Astrocyte (in vitro differentiated cells and primary cell): ENCODE data around the gene PPP1R1B. TPM values are rescaled to one million over a fixed set of nuclear protein-coding genes. Genes with fewer than 3 reads are reported as not detected.

ENCODE experiments used
- DNase-seq: peaks from one replicate; pipeline ENCODE4 v3.0.0-alpha.2; 2010; ENCODE audit warnings: low read depth
- FAIRE-seq: peaks from 2 replicates; lab custom pipeline; 2011; peaks lifted over from hg19 to GRCh38; lab: Jason Lieb, UNC
- H2AFZ ChIP-seq: 2 replicates; pipeline ENCODE4 v1.6.0; 2012; ENCODE audit warnings: low read depth, low read length, inconsistent platforms
- H3K27ac ChIP-seq: 2 replicates; pipeline ENCODE4 v1.5.1; 2011; ENCODE audit warnings: low read depth, low read length, inconsistent platforms
- H3K27me3 ChIP-seq: 2 replicates; pipeline ENCODE4 v1.6.0; 2011; ENCODE audit warnings: low read length, inconsistent platforms; ENCODE audit not compliant: insufficient read depth
- H3K36me3 ChIP-seq: 2 replicates; pipeline ENCODE4 v1.5.1; 2011; ENCODE audit warnings: low read length, inconsistent platforms; ENCODE audit not compliant: insufficient read depth
- H3K4me1 ChIP-seq: 2 replicates; pipeline ENCODE4 v1.5.1; 2011; ENCODE audit warnings: low read length, inconsistent platforms; ENCODE audit not compliant: insufficient read depth
- H3K4me2 ChIP-seq: 2 replicates; pipeline ENCODE4 v1.6.0; 2012; ENCODE audit warnings: low read length, inconsistent platforms
- H3K4me3 ChIP-seq: 2 replicates; pipeline ENCODE4 v1.5.1; 2011; ENCODE audit warnings: low read depth, mild to moderate bottlenecking, low read length, inconsistent platforms; ENCODE audit not compliant: insufficient read depth
- H3K79me2 ChIP-seq: 2 replicates; pipeline ENCODE4 v1.6.0; 2012; ENCODE audit warnings: mild to moderate bottlenecking, low read length, inconsistent platforms; ENCODE audit not compliant: insufficient read depth
- H3K9ac ChIP-seq: 2 replicates; pipeline ENCODE4 v1.6.0; 2012; ENCODE audit warnings: mild to moderate bottlenecking, low read length, inconsistent platforms
- H3K9me3 ChIP-seq: 2 replicates; pipeline ENCODE4 v1.5.1; 2012; ENCODE audit warnings: low read depth, mild to moderate bottlenecking, low read length, inconsistent platforms; ENCODE audit not compliant: insufficient read depth
- H4K20me1 ChIP-seq: 2 replicates; pipeline ENCODE4 v1.6.0; 2012; ENCODE audit warnings: low read length, inconsistent platforms; ENCODE audit not compliant: insufficient read depth
- H3K27ac Mint-ChIP-seq: one replicate; pipeline ENCODE4 v1.8.0; 2021; ENCODE audit warnings: mild to moderate bottlenecking, mixed read lengths; ENCODE audit not compliant: unreplicated experiment
- H3K27me3 Mint-ChIP-seq: one replicate; pipeline ENCODE4 v1.8.0; 2021; ENCODE audit warnings: low read depth, mixed read lengths; ENCODE audit not compliant: unreplicated experiment
- H3K36me3 Mint-ChIP-seq: one replicate; pipeline ENCODE4 v1.8.0; 2021; ENCODE audit warnings: low read depth, mixed read lengths; ENCODE audit not compliant: unreplicated experiment
- H3K4me1 Mint-ChIP-seq: one replicate; pipeline ENCODE4 v1.8.0; 2021; ENCODE audit warnings: low read depth, mixed read lengths; ENCODE audit not compliant: unreplicated experiment
- H3K4me3 Mint-ChIP-seq: one replicate; pipeline ENCODE4 v1.8.0; 2021; ENCODE audit warnings: mild to moderate bottlenecking, moderate library complexity, mixed read lengths; ENCODE audit not compliant: unreplicated experiment
- H3K9me3 Mint-ChIP-seq: one replicate; pipeline ENCODE4 v1.8.0; 2021; ENCODE audit warnings: mild to moderate bottlenecking, mixed read lengths; ENCODE audit not compliant: unreplicated experiment
- EZH2 ChIP-seq: IDR thresholded peaks from 2 replicates; pipeline ENCODE4 v1.6.1; 2012; ENCODE audit warnings: mild to moderate bottlenecking, low read length, inconsistent platforms; ENCODE audit not compliant: insufficient read depth
- total RNA-seq: library from RNA; stranded (reverse); gene quantifications from 2 replicates; pipeline ENCODE4 v1.2.1, GENCODE V29; 2021
- TF ChIP-seq, protein P1 (sequence below): IDR thresholded peaks from 2 replicates; pipeline ENCODE4 v1.5.1; 2011; ENCODE audit warnings: low read depth, mild to moderate bottlenecking, inconsistent platforms, low read length, moderate library complexity; ENCODE audit not compliant: insufficient read depth

Gene PPP1R1B
- total RNA-seq, 1 donor from 2014 or later: 0.39 TPM

DNA sequence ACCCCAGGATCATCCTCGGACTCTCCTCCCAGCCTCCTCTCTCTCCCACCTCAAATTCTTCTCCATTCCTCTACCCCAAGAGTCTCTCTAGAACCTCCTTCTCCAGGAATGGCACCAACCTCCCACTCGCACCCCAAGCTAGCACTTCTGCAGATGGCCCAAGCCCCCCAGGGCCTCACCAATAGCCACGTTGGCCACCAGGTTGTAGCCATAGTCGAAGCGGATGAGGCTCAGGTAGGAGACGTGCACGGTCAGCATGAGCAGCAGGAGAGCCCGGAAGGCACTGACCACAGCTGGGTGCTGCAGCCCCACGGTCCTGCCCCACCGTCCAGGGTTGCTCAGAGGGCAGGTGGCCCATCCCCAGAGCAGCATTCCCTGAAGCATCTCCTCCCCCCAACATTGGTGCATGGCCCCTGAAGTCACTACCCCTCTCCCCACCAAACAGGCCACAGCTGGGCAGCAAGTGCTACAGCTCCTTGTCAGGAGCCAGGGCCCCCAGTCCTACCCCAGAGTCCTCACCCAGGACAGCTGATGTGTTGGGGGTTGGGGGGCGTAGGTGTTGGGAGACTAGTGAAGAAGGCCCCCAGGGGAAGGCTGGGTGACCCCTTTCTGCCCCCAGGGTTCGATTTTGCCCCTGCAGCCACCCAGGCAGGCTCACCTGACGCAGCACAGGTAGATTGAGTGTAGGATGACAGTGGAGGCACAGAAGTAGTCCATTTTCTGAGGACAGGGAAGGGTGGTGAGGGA lies 46.8 kb downstream of the PPP1R1B start:
- peaks cover 5% of the 10 kb centered on the region for H3K4me1 Mint-ChIP-seq
- FAIRE-seq: no peak
- peak overlapping the region; percentile 58 for H3K27ac Mint-ChIP-seq

DNA sequence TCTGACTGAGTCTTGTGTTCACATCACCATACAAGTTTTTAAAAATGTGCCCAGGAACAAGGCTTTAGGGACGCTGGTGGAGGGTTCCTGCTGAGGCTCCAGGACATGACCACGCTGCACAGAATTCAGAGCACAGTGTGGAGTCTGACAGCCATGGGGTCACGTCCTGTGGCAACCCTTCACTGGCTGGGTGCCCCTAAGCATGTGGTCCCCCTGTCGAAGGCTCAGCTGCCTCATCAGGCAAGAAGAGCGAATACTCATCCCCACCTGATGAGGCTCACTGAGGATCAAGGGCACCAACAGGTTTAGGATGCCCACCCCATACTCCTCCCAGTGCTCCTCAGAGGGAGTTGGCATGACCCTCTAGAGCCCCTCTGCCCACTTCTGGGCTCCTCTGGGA lies 47.4 kb downstream of the PPP1R1B start:
- H3K4me3 ChIP-seq: no peak overlapping the region
- no peak for FAIRE-seq
- no peaks in the 10 kb centered on the region for H3K79me2 ChIP-seq
- H3K4me2 ChIP-seq: no peak overlapping the region
- no peaks in the 10 kb centered on the region for H3K36me3 ChIP-seq
- H3K27me3 ChIP-seq: peaks cover 15% of the 10 kb centered on the region
- H3K9me3 ChIP-seq: no peaks in the 10 kb centered on the region
- peaks cover 3% of the 10 kb centered on the region for H3K36me3 Mint-ChIP-seq
- no peak overlapping the region for H3K4me3 Mint-ChIP-seq
- no peak overlapping the region for H3K27ac Mint-ChIP-seq
- peaks cover 3% of the 10 kb centered on the region for H3K4me1 Mint-ChIP-seq
- H3K4me1 ChIP-seq: no peaks in the 10 kb centered on the region
- H2AFZ ChIP-seq: no peak overlapping the region
- H3K9ac ChIP-seq: no peak overlapping the region
- H3K9me3 Mint-ChIP-seq: no peaks in the 10 kb centered on the region
- no peak overlapping the region for H3K27ac ChIP-seq
- peaks cover 47% of the 10 kb centered on the region for H3K27me3 Mint-ChIP-seq
- no peaks in the 10 kb centered on the region for H4K20me1 ChIP-seq
- TF ChIP-seq, protein P1, sequence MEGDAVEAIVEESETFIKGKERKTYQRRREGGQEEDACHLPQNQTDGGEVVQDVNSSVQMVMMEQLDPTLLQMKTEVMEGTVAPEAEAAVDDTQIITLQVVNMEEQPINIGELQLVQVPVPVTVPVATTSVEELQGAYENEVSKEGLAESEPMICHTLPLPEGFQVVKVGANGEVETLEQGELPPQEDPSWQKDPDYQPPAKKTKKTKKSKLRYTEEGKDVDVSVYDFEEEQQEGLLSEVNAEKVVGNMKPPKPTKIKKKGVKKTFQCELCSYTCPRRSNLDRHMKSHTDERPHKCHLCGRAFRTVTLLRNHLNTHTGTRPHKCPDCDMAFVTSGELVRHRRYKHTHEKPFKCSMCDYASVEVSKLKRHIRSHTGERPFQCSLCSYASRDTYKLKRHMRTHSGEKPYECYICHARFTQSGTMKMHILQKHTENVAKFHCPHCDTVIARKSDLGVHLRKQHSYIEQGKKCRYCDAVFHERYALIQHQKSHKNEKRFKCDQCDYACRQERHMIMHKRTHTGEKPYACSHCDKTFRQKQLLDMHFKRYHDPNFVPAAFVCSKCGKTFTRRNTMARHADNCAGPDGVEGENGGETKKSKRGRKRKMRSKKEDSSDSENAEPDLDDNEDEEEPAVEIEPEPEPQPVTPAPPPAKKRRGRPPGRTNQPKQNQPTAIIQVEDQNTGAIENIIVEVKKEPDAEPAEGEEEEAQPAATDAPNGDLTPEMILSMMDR: no peak
- TF ChIP-seq EZH2: no peak
- DNase-seq: no peak

More for the DNA sequence above, 46.8 kb downstream of the PPP1R1B start:
- Histone ChIP-seq H3K4me2 (no peak overlapping the region), H3K9me3 (no peaks in the 10 kb centered on the region), H3K9ac (no peak overlapping the region), H3K4me3 (no peak overlapping the region), H2AFZ (no peak overlapping the region), H3K4me1 (no peaks in the 10 kb centered on the region), H3K36me3 (no peaks in the 10 kb centered on the region), H3K27me3 (peaks cover 18% of the 10 kb centered on the region), H3K79me2 (no peaks in the 10 kb centered on the region), H3K27ac (no peak overlapping the region), H4K20me1 (no peaks in the 10 kb centered on the region)
- DNase-seq: no peak
- H3K36me3 Mint-ChIP-seq: peaks cover 3% of the 10 kb centered on the region
- no peak for TF ChIP-seq EZH2
- TF ChIP-seq, protein P1: no peak
- peaks cover 51% of the 10 kb centered on the region for H3K27me3 Mint-ChIP-seq
- no peaks in the 10 kb centered on the region for H3K9me3 Mint-ChIP-seq
- no peak overlapping the region for H3K4me3 Mint-ChIP-seq
